HFFc6 (cell line): ENCODE data around the gene RIT2. TPM values are rescaled to one million over a fixed set of nuclear protein-coding genes. Genes with fewer than 3 reads are reported as not detected.
"Not testable (repeated sequence)": the region's sequence is repeated elsewhere in the genome, so short reads cannot be mapped to it uniquely, and the experiment has no call there.

Experiments used
- DNase-seq: peaks from one replicate; pipeline ENCODE4 v3.0.0-alpha.2; 2018
- H3K27ac Mint-ChIP-seq: 2 replicates; pipeline ENCODE4 v1.8.0; 2020; ENCODE audit warnings: mild to moderate bottlenecking, mixed read lengths
- H3K27me3 Mint-ChIP-seq: 2 replicates; pipeline ENCODE4 v1.8.0; 2021; ENCODE audit warnings: mild to moderate bottlenecking, moderate library complexity, mixed read lengths; ENCODE audit not compliant: insufficient read depth
- H3K36me3 Mint-ChIP-seq: 2 replicates; pipeline ENCODE4 v1.8.0; 2021; ENCODE audit warnings: low read depth, mixed read lengths
- H3K4me1 Mint-ChIP-seq: 2 replicates; pipeline ENCODE4 v1.8.0; 2020; ENCODE audit warnings: low read depth, mixed read lengths
- H3K4me3 Mint-ChIP-seq: 2 replicates; pipeline ENCODE4 v1.8.0; 2020; ENCODE audit warnings: mild to moderate bottlenecking, moderate library complexity, mixed read lengths
- H3K9me3 Mint-ChIP-seq: 2 replicates; pipeline ENCODE4 v1.8.0; 2020; ENCODE audit warnings: mild to moderate bottlenecking, mixed read lengths
- total RNA-seq, 6 experiments: library from RNA; stranded (reverse); fragmentation: NEBNext Ultra II Directional; extraction: Animal tissue kit (Norgen Biotek cat#: 25700); gene quantifications; 2 replicates in 1 of 6; 3 replicates in 5 of 6; pipeline ENCODE4 v1.2.3, GENCODE V29; 2021
- TF ChIP-seq, protein P1 (sequence below): fragments of 200-600 bp; sonication (generic); IDR thresholded peaks from 2 replicates; pipeline ENCODE4 v1.5.0; 2021; ENCODE audit warnings: antibody characterized with exemption, mild to moderate bottlenecking

RIT2 gene
- total RNA-seq, 6 experiments from 2014 or later = not detected

DNA sequence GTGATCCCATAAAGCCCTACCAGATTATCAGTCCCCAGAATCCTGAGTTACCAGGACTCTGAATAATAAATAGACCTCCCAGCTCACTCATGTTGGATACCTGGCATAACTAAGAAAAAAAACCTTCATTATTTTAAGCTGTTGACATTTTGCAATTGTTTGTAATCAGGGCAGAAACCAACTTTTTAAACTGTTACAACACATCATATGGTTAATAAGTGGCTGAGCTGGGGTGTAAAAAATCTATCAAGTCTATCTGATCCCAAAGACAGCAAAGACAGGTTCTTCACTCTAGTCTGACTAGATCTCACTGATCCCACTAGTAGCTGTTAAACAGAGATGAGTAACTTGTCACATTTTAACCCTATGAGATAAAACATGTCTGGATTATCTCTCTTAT, 370.3 kb downstream of the RIT2 start:
- DNase-seq = no peak
- no peaks in the 10 kb centered on the region for H3K36me3 Mint-ChIP-seq
- no peaks in the 10 kb centered on the region for H3K27me3 Mint-ChIP-seq
- H3K27ac Mint-ChIP-seq = no peak overlapping the region
- H3K9me3 Mint-ChIP-seq = peaks cover 35% of the 10 kb centered on the region
- H3K4me1 Mint-ChIP-seq = no peaks in the 10 kb centered on the region
- TF ChIP-seq, protein P1, sequence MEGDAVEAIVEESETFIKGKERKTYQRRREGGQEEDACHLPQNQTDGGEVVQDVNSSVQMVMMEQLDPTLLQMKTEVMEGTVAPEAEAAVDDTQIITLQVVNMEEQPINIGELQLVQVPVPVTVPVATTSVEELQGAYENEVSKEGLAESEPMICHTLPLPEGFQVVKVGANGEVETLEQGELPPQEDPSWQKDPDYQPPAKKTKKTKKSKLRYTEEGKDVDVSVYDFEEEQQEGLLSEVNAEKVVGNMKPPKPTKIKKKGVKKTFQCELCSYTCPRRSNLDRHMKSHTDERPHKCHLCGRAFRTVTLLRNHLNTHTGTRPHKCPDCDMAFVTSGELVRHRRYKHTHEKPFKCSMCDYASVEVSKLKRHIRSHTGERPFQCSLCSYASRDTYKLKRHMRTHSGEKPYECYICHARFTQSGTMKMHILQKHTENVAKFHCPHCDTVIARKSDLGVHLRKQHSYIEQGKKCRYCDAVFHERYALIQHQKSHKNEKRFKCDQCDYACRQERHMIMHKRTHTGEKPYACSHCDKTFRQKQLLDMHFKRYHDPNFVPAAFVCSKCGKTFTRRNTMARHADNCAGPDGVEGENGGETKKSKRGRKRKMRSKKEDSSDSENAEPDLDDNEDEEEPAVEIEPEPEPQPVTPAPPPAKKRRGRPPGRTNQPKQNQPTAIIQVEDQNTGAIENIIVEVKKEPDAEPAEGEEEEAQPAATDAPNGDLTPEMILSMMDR = no peak
- H3K4me3 Mint-ChIP-seq = no peak overlapping the region

DNA sequence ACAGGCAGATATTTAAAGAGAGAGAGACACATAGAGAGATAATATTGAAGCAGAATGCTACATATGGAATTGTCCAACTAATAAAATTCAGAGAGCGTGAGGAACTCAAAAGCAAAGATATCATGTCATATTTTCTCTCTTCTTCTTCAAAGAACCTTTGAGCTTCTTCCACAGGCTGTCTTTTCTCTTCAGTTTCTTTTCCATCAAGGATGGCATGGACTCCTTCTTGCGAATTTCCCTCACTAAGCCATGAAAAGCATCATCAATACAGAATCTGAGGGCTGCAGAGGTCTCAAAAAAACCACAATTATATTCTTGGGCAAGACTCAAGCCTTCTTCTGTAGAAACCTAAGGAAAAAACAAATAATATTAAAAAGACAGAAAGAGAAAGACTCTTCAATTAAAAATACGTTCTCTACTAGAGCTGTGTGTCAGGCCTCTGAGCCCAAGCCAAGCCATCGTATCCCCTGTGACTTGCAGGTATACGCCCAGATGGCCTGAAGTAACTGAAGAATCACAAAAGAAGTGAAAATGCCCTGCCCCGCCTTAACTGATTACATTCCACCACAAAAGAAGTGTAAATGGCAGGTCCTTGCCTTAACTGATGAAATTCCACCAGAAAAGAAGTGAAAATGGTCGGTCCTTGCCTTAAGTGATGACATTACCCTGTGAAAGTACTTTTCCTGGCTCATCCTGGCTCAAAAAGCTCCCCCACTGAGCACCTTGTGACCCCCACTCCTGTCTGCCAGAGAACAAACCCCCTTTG, 371.9 kb downstream of the RIT2 start:
- Mint-ChIP-seq H3K4me1 (no peaks in the 10 kb centered on the region), H3K27me3 (no peaks in the 10 kb centered on the region), H3K36me3 (no peaks in the 10 kb centered on the region), H3K27ac (no peak overlapping the region), H3K4me3 (no peak overlapping the region), H3K9me3 (peaks cover 37% of the 10 kb centered on the region)
- DNase-seq = no peak
- TF ChIP-seq, protein P1 = no peak

- Mint-ChIP-seq H3K4me3 (no peak overlapping the region), H3K27ac (no peak overlapping the region), H3K27me3 (no peaks in the 10 kb centered on the region), H3K4me1 (no peaks in the 10 kb centered on the region), H3K9me3 (peaks cover 37% of the 10 kb centered on the region), H3K36me3 (no peaks in the 10 kb centered on the region)
- TF ChIP-seq, protein P1 = no peak
- no peak for DNase-seq
Observed at GRCh38 chr18:42742969-42743368, 372.5 kb downstream of the RIT2 start.

- Mint-ChIP-seq H3K4me3 (no peak overlapping the region), H3K4me1 (no peaks in the 10 kb centered on the region), H3K36me3 (no peaks in the 10 kb centered on the region), H3K27me3 (no peaks in the 10 kb centered on the region), H3K27ac (no peak overlapping the region), H3K9me3 (peaks cover 39% of the 10 kb centered on the region)
- TF ChIP-seq, protein P1 = no peak
- no peak for DNase-seq
Observed at GRCh38 chr18:42742474-42742873, 373.0 kb downstream of the RIT2 start.

DNA sequence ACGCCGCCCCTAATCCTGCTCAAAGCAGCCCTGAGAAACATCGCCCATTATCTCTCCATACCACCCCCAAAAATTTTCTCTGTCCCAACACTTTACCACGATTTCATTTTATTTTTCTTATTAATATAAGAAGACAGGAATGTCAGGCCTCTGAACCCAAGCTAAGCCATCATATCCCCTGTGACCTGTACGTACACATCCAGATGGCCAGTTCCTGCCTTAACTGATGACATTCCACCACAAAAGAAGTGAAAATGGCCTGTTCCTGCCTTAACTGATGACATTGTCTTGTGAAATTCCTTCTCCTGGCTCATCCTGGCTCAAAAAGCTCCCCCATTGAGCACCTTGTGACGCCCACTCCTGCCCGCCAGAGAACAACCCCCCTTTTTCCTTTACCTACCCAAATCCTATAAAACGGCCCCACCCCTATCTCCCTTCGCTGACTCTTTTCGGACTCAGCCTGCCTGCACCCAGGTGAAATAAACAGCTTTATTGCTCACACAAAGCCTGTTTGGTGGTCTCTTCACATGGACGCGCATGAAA, 373.6 kb downstream of the RIT2 start:
- DNase-seq, H3K27me3 Mint-ChIP-seq, H3K4me3 Mint-ChIP-seq, H3K27ac Mint-ChIP-seq, H3K4me1 Mint-ChIP-seq, H3K36me3 Mint-ChIP-seq: not testable (repeated sequence)
- peaks cover 44% of the 10 kb centered on the region for H3K9me3 Mint-ChIP-seq

- H3K27ac Mint-ChIP-seq, DNase-seq, H3K36me3 Mint-ChIP-seq, H3K4me1 Mint-ChIP-seq, H3K27me3 Mint-ChIP-seq, H3K4me3 Mint-ChIP-seq: not testable (repeated sequence)
- peaks cover 40% of the 10 kb centered on the region for H3K9me3 Mint-ChIP-seq
Observed at GRCh38 chr18:42741299-42741698, 374.2 kb downstream of the RIT2 start.
